HG02970 (cell line): Measurements from ENCODE around the gene ZNF687.

ENCODE experiments used
- ATAC-seq: cut with Tn5 transposase; IDR thresholded peaks from one replicate; pipeline ENCODE4 v1.9.1; 2021; ENCODE audit warnings: mild to moderate bottlenecking, moderate library complexity, moderate number of reproducible peaks; ENCODE audit not compliant: unreplicated experiment, low FRiP score

The ZNF687 gene

GRCh38 chr1:151281225-151281968, 702 bp upstream of the ZNF687 start:
- ATAC-seq, result peak; percentile 47

- no peak for ATAC-seq
Measured at GRCh38 chr1:151282883-151283725, 1.0 kb downstream of the ZNF687 start.

GRCh38 chr1:151284013-151284577, 2.0 kb downstream of the ZNF687 start:
- ATAC-seq, result no peak

- no peak for ATAC-seq
Measured at GRCh38 chr1:151286619-151287340, 4.7 kb downstream of the ZNF687 start.

- ATAC-seq, result no peak
Measured at GRCh38 chr1:151287341-151287699, 5.2 kb downstream of the ZNF687 start.

GRCh38 chr1:151287767-151288500, 5.8 kb downstream of the ZNF687 start:
- no peak for ATAC-seq

- ATAC-seq, result no peak
Measured at GRCh38 chr1:151288502-151288901, 6.4 kb downstream of the ZNF687 start.

GRCh38 chr1:151289080-151289935, 7.2 kb downstream of the ZNF687 start:
- ATAC-seq, result no peak

- ATAC-seq, result no peak
Measured at GRCh38 chr1:151289991-151290708, 8.1 kb downstream of the ZNF687 start.

- ATAC-seq, result no peak
Measured at GRCh38 chr1:151290709-151291303, 8.7 kb downstream of the ZNF687 start.

GRCh38 chr1:151292207-151293030, 10.3 kb downstream of the ZNF687 start:
- ATAC-seq, result no peak

- ATAC-seq, result no peak
Measured at GRCh38 chr1:151293093-151293492, 11.0 kb downstream of the ZNF687 start.

GRCh38 chr1:151294742-151295462, 12.8 kb downstream of the ZNF687 start:
- no peak for ATAC-seq

GRCh38 chr1:151309811-151310323, 27.8 kb downstream of the ZNF687 start:
- ATAC-seq, result no peak

- ATAC-seq, result no peak
Measured at GRCh38 chr1:151311011-151311410, 28.9 kb downstream of the ZNF687 start.

- no peak for ATAC-seq
Measured at GRCh38 chr1:151311589-151312331, 29.7 kb downstream of the ZNF687 start.
